H9 (cell line): ENCODE measurements around the gene HEG1. TPM values are rescaled to one million over a fixed set of nuclear protein-coding genes. Genes with fewer than 3 reads are reported as not detected.

ENCODE experiments used
- DNase-seq: peaks from one replicate; pipeline ENCODE4 v3.0.0-alpha.2; 2017
- H2AFZ ChIP-seq: one replicate; pipeline ENCODE4 v1.6.1; 2013; ENCODE audit warnings: mild to moderate bottlenecking, low read length, control low read depth, moderate library complexity
- H2AK5ac ChIP-seq: 2 replicates; pipeline ENCODE4 v1.6.1; 2013; ENCODE audit warnings: low read length, control low read depth, mixed read lengths; ENCODE audit not compliant: insufficient read length
- H2BK120ac ChIP-seq: one replicate; pipeline ENCODE4 v1.6.1; 2013; ENCODE audit warnings: low read depth, mild to moderate bottlenecking, low read length, control low read depth, inconsistent platforms; ENCODE audit not compliant: poor library complexity, severe bottlenecking
- H2BK12ac ChIP-seq: 2 replicates; pipeline ENCODE4 v1.6.1; 2013; ENCODE audit warnings: low read length, control low read depth, mixed read lengths, low read depth; ENCODE audit not compliant: insufficient read length
- H2BK15ac ChIP-seq: 2 replicates; pipeline ENCODE4 v1.6.1; 2013; ENCODE audit warnings: low read depth, low read length, control low read depth
- H2BK20ac ChIP-seq: one replicate; pipeline ENCODE4 v1.6.1; 2013; ENCODE audit warnings: low read depth, mild to moderate bottlenecking, low read length, control low read depth, inconsistent platforms; ENCODE audit not compliant: poor library complexity, severe bottlenecking
- H2BK5ac ChIP-seq: 2 replicates; pipeline ENCODE4 v1.6.1; 2013; ENCODE audit warnings: low read length, control low read depth, mixed read lengths; ENCODE audit not compliant: insufficient read length
- H3K14ac ChIP-seq: 2 replicates; pipeline ENCODE4 v1.6.1; 2013; ENCODE audit warnings: low read length, control low read depth; ENCODE audit not compliant: insufficient read depth
- H3K18ac ChIP-seq: 2 replicates; pipeline ENCODE4 v1.6.1; 2013; ENCODE audit warnings: low read depth, mild to moderate bottlenecking, mixed read lengths, low read length, control low read depth; ENCODE audit not compliant: insufficient read length
- H3K23ac ChIP-seq: 2 replicates; pipeline ENCODE4 v1.6.1; 2013; ENCODE audit warnings: low read length, control low read depth, mixed read lengths, low read depth; ENCODE audit not compliant: insufficient read length
- H3K23me2 ChIP-seq: 2 replicates; pipeline ENCODE4 v1.6.1; 2013; ENCODE audit warnings: low read depth, mild to moderate bottlenecking, mixed read lengths, low read length, control low read depth; ENCODE audit not compliant: insufficient read length, poor library complexity, severe bottlenecking
- H3K27ac ChIP-seq: 2 replicates; pipeline ENCODE4 v1.5.1; 2013; ENCODE audit warnings: low read length, control low read depth, mixed read lengths, low read depth; ENCODE audit not compliant: insufficient read length
- H3K27me3 ChIP-seq: 2 replicates; pipeline ENCODE4 v1.6.1; 2013; ENCODE audit warnings: low read length, control low read depth, inconsistent platforms; ENCODE audit not compliant: insufficient read depth
- H3K4ac ChIP-seq: 2 replicates; pipeline ENCODE4 v1.6.1; 2013; ENCODE audit warnings: low read depth, mild to moderate bottlenecking, control low read depth, inconsistent platforms, low read length, moderate library complexity
- H3K4me1 ChIP-seq: 2 replicates; pipeline ENCODE4 v1.6.1; 2013; ENCODE audit warnings: low read length, control low read depth, inconsistent platforms; ENCODE audit not compliant: insufficient read depth
- H3K4me2 ChIP-seq: 2 replicates; pipeline ENCODE4 v1.6.1; 2013; ENCODE audit warnings: low read length, control low read depth, mixed read lengths; ENCODE audit not compliant: insufficient read length, insufficient read depth
- H3K56ac ChIP-seq: 2 replicates; pipeline ENCODE4 v1.6.1; 2013; ENCODE audit warnings: low read depth, mild to moderate bottlenecking, mixed read lengths, low read length, control low read depth; ENCODE audit not compliant: insufficient read length
- H3K79me1 ChIP-seq: 2 replicates; pipeline ENCODE4 v1.6.1; 2013; ENCODE audit warnings: low read depth, mild to moderate bottlenecking, moderate library complexity, low read length, control low read depth, inconsistent platforms; ENCODE audit not compliant: insufficient read depth, poor library complexity, severe bottlenecking
- H3K79me2 ChIP-seq: 2 replicates; pipeline ENCODE4 v1.6.1; 2013; ENCODE audit warnings: low read length, control low read depth, inconsistent platforms; ENCODE audit not compliant: insufficient read depth
- H3K9ac ChIP-seq: 2 replicates; pipeline ENCODE4 v1.6.1; 2013; ENCODE audit warnings: low read length, control low read depth, mixed read lengths; ENCODE audit not compliant: insufficient read length; ENCODE audit errors: extremely low read depth
- H3K9me3 ChIP-seq: one replicate; pipeline ENCODE4 v1.6.1; 2013; ENCODE audit warnings: low read depth, low read length, inconsistent platforms; ENCODE audit not compliant: control insufficient read depth
- H3T11ph ChIP-seq: one replicate; pipeline ENCODE4 v1.6.1; 2013; ENCODE audit warnings: mild to moderate bottlenecking, low read length, control low read depth, inconsistent platforms
- H4K20me1 ChIP-seq: one replicate; pipeline ENCODE4 v1.6.1; 2013; ENCODE audit not compliant: control insufficient read depth, insufficient read length, insufficient read depth
- H4K5ac ChIP-seq: 2 replicates; pipeline ENCODE4 v1.6.1; 2013; ENCODE audit warnings: low read depth, mild to moderate bottlenecking, mixed read lengths, low read length, control low read depth; ENCODE audit not compliant: insufficient read length
- H4K8ac ChIP-seq: replicated peaks from 2 replicates; pipeline ENCODE4 v1.6.1; 2013; ENCODE audit warnings: low read length, control low read depth, mixed read lengths, low read depth; ENCODE audit not compliant: insufficient read length
- H4K91ac ChIP-seq: 2 replicates; pipeline ENCODE4 v1.6.1; 2013; ENCODE audit warnings: low read depth, mild to moderate bottlenecking, moderate library complexity, mixed read lengths, low read length, control low read depth; ENCODE audit not compliant: insufficient read length
- H3K27ac Mint-ChIP-seq, 3 experiments: 2 replicates in 2 of 3; 3 replicates in 1 of 3; pipeline ENCODE4 v1.8.0; 2020 to 2021; ENCODE audit warnings: mixed read lengths in 3 of 3, mild to moderate bottlenecking in 1 of 3, moderate library complexity in 1 of 3
- H3K27me3 Mint-ChIP-seq: 2 replicates; pipeline ENCODE4 v1.8.0; 2021; ENCODE audit warnings: low read depth, mild to moderate bottlenecking, moderate library complexity, mixed read lengths
- H3K36me3 Mint-ChIP-seq, 3 experiments: 2 replicates in 2 of 3; 3 replicates in 1 of 3; pipeline ENCODE4 v1.8.0; 2020 to 2021; ENCODE audit warnings: low read depth in 3 of 3, mixed read lengths in 3 of 3; ENCODE audit not compliant: insufficient read depth in 1 of 3
- H3K4me1 Mint-ChIP-seq, 2 experiments: 2 replicates each; pipeline ENCODE4 v1.8.0; 2020; ENCODE audit warnings: mixed read lengths in 2 of 2
- H3K4me3 Mint-ChIP-seq, 2 experiments: 2 replicates in 1 of 2; 3 replicates in 1 of 2; pipeline ENCODE4 v1.8.0; 2020 to 2021; ENCODE audit warnings: mild to moderate bottlenecking in 2 of 2, mixed read lengths in 2 of 2, moderate library complexity in 1 of 2
- H3K9me3 Mint-ChIP-seq, 2 experiments: 2 replicates in 1 of 2; 3 replicates in 1 of 2; pipeline ENCODE4 v1.8.0; 2020; ENCODE audit warnings: mild to moderate bottlenecking in 2 of 2, mixed read lengths in 2 of 2, moderate library complexity in 1 of 2
- WGBS: extraction: QIAGEN DNeasy Blood & Tissue Kit; methylation state at CpG from one replicate; pipeline ENCODE4 v1.1.7; 2013; ENCODE audit warnings: missing lambda C conversion rate, low lambda C conversion rate, mixed read lengths; ENCODE audit not compliant: insufficient read length; ENCODE audit errors: extremely low coverage; 5-methylcytosine and 5-hydroxymethylcytosine counted together
- total RNA-seq: library from RNA; stranded (reverse); gene quantifications from 2 replicates; pipeline ENCODE4 v1.2.1, GENCODE V29; 2021
- TF ChIP-seq, protein P1 (sequence below): fragments of 200-600 bp; sonication (generic); conservative IDR thresholded peaks from 3 replicates; pipeline ENCODE4 v1.8.0; 2021; ENCODE audit warnings: antibody characterized with exemption, mild to moderate bottlenecking

HEG1 gene
- total RNA-seq, 1 experiment from 2014 or later: 10.3 TPM

DNA sequence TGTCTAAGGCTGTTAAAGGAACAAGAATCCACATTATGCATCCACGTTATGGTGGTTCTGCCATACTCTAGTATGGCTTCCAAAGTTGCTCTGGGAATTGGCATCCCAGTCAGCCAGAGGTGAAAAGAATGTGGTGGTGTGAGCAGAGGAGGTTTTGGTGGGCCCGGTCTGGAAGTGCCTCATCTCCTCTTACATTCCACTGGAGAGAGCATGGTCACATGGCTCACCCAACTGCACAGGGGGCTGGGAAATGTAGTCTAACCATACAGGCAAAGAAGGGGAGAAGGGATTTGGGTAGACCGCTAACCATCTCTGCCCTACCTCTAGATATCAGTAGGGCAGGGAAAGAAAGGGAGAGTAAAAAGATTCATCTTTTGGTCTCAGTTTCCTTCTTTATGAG, 3.2 kb upstream of the HEG1 start:
- Histone ChIP-seq H4K8ac (no peak overlapping the region), H3K14ac (no peak overlapping the region), H3K79me1 (no peaks in the 10 kb centered on the region), H2BK5ac (no peak overlapping the region), H2AFZ (no peak overlapping the region), H3K4me1 (no peaks in the 10 kb centered on the region), H3K9ac (no peak overlapping the region), H2BK120ac (no peak overlapping the region), H3K23ac (no peak overlapping the region), H3K27ac (no peak overlapping the region), H3K27me3 (peaks cover 14% of the 10 kb centered on the region; the same call in 1 of the 2 replicates), H3K56ac (no peak overlapping the region), H4K5ac (no peak overlapping the region), H3K4ac (no peak overlapping the region), H2BK15ac (no peak overlapping the region), H3K79me2 (no peaks in the 10 kb centered on the region), H2BK12ac (no peak overlapping the region), H3K23me2 (peaks cover 14% of the 10 kb centered on the region), H4K20me1 (no peaks in the 10 kb centered on the region), H2AK5ac (no peak overlapping the region), H3K18ac (no peak overlapping the region), H4K91ac (no peak overlapping the region), H3T11ph (no peak overlapping the region), H3K9me3 (no peaks in the 10 kb centered on the region), H2BK20ac (no peak overlapping the region), H3K4me2 (no peak overlapping the region)
- no peak for DNase-seq
- no peaks in the 10 kb centered on the region for H3K36me3 Mint-ChIP-seq
- H3K4me3 Mint-ChIP-seq: no peak overlapping the region; a peak in 1 of 5 replicates
- peaks cover 76% of the 10 kb centered on the region for H3K27me3 Mint-ChIP-seq
- 0 out of 7 replicates have a peak overlapping the region, but pooled peaks of 1 of the 3 experiments have one; percentile 46 for H3K27ac Mint-ChIP-seq
- TF ChIP-seq, protein P1, sequence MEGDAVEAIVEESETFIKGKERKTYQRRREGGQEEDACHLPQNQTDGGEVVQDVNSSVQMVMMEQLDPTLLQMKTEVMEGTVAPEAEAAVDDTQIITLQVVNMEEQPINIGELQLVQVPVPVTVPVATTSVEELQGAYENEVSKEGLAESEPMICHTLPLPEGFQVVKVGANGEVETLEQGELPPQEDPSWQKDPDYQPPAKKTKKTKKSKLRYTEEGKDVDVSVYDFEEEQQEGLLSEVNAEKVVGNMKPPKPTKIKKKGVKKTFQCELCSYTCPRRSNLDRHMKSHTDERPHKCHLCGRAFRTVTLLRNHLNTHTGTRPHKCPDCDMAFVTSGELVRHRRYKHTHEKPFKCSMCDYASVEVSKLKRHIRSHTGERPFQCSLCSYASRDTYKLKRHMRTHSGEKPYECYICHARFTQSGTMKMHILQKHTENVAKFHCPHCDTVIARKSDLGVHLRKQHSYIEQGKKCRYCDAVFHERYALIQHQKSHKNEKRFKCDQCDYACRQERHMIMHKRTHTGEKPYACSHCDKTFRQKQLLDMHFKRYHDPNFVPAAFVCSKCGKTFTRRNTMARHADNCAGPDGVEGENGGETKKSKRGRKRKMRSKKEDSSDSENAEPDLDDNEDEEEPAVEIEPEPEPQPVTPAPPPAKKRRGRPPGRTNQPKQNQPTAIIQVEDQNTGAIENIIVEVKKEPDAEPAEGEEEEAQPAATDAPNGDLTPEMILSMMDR: no peak
- H3K9me3 Mint-ChIP-seq: peaks cover 0 to 5% of the 10 kb centered on the region in 2 experiments; a peak in 3 of 5 replicates
- no CpG with 5 or more reads among the region's 3 CpGs for WGBS
- H3K4me1 Mint-ChIP-seq: peaks cover 49 to 50% of the 10 kb centered on the region in 2 experiments
